BLaER1 (cell line): Measurements from ENCODE around the gene HPS1.
"Not testable (repeated sequence)": the region's sequence is repeated elsewhere in the genome, so short reads cannot be mapped to it uniquely, and the experiment has no call there.

ENCODE experiments used
- H3K27ac ChIP-seq: shearing (Covaris generic); formaldehyde crosslinking; 2 replicates; pipeline ENCODE4 v1.8.1; 2022
- H3K27me3 ChIP-seq: shearing (Covaris generic); formaldehyde crosslinking; 2 replicates; pipeline ENCODE4 v1.8.1; 2022
- H3K36me3 ChIP-seq: shearing (Covaris generic); formaldehyde crosslinking; 2 replicates; pipeline ENCODE4 v1.8.1; 2022
- H3K4me1 ChIP-seq: shearing (Covaris generic); formaldehyde crosslinking; 2 replicates; pipeline ENCODE4 v1.8.1; 2022
- H3K4me2 ChIP-seq: shearing (Covaris generic); formaldehyde crosslinking; 2 replicates; pipeline ENCODE4 v1.8.1; 2022
- H3K4me3 ChIP-seq: shearing (Covaris generic); formaldehyde crosslinking; 2 replicates; pipeline ENCODE4 v1.8.1; 2022
- H3K9ac ChIP-seq: shearing (Covaris generic); formaldehyde crosslinking; 2 replicates; pipeline ENCODE4 v1.8.1; 2022
- H3K9me3 ChIP-seq: shearing (Covaris generic); formaldehyde crosslinking; 2 replicates; pipeline ENCODE4 v1.8.1; 2022
- H4K20me1 ChIP-seq: shearing (Covaris generic); formaldehyde crosslinking; 2 replicates; pipeline ENCODE4 v1.8.1; 2022
- Cebpa-rat ChIP-seq: shearing (Covaris generic); IDR thresholded peaks from 2 replicates; pipeline ENCODE4 v1.8.1; 2022

The HPS1 gene

GRCh38 chr10:98383869-98384268 is 62.9 kb downstream of the HPS1 start:
- Histone ChIP-seq H3K36me3 (0 out of 2 replicates have a peak, but pooled peaks cover 5% of the 10 kb centered on the region), H3K4me3 (no peak overlapping the region), H3K9ac (no peak overlapping the region), H3K4me2 (no peak overlapping the region), H3K27ac (no peak overlapping the region), H4K20me1 (no peaks in the 10 kb centered on the region), H3K4me1 (peaks cover 6% of the 10 kb centered on the region; the same call in 1 of the 2 replicates), H3K27me3 (no peaks in the 10 kb centered on the region), H3K9me3 (no peaks in the 10 kb centered on the region)
- no peak for TF ChIP-seq Cebpa-rat

- not testable (repeated sequence) for H3K36me3 ChIP-seq, H3K4me3 ChIP-seq, H3K4me2 ChIP-seq, H3K9me3 ChIP-seq, H3K4me1 ChIP-seq, H3K27me3 ChIP-seq, H3K27ac ChIP-seq, H3K9ac ChIP-seq, H4K20me1 ChIP-seq
Observed at GRCh38 chr10:98383134-98383667, 63.5 kb downstream of the HPS1 start.

GRCh38 chr10:98382691-98383101 is 64.0 kb downstream of the HPS1 start:
- Histone ChIP-seq H3K36me3 (0 out of 2 replicates have a peak, but pooled peaks cover 5% of the 10 kb centered on the region), H3K4me1 (peaks cover 6% of the 10 kb centered on the region; the same call in 1 of the 2 replicates), H3K27me3 (no peaks in the 10 kb centered on the region), H3K4me3 (no peak overlapping the region), H3K9ac (no peak overlapping the region), H3K27ac (no peak overlapping the region), H3K9me3 (no peaks in the 10 kb centered on the region), H3K4me2 (no peak overlapping the region), H4K20me1 (no peaks in the 10 kb centered on the region)
- no peak for TF ChIP-seq Cebpa-rat

GRCh38 chr10:98380493-98381339 is 66.0 kb downstream of the HPS1 start:
- H3K9me3 ChIP-seq = no peaks in the 10 kb centered on the region
- H3K4me3 ChIP-seq = no peak overlapping the region
- H3K27me3 ChIP-seq = no peaks in the 10 kb centered on the region
- no peaks in the 10 kb centered on the region for H3K4me1 ChIP-seq
- 0 out of 2 replicates have a peak, but pooled peaks cover 5% of the 10 kb centered on the region for H3K36me3 ChIP-seq
- no peak overlapping the region for H3K27ac ChIP-seq
- H3K4me2 ChIP-seq = no peak overlapping the region
- no peaks in the 10 kb centered on the region for H4K20me1 ChIP-seq
- no peak overlapping the region for H3K9ac ChIP-seq
- TF ChIP-seq Cebpa-rat = no peak

GRCh38 chr10:98378722-98379121 is 68.0 kb downstream of the HPS1 start:
- H3K36me3 ChIP-seq = 0 out of 2 replicates have a peak, but pooled peaks cover 5% of the 10 kb centered on the region

GRCh38 chr10:98377536-98377935 is 69.2 kb downstream of the HPS1 start:
- Histone ChIP-seq H4K20me1 (no peaks in the 10 kb centered on the region), H3K9me3 (no peaks in the 10 kb centered on the region), H3K4me1 (no peaks in the 10 kb centered on the region), H3K4me2 (no peak overlapping the region), H3K27me3 (no peaks in the 10 kb centered on the region), H3K36me3 (0 out of 2 replicates have a peak, but pooled peaks cover 2% of the 10 kb centered on the region), H3K9ac (no peak overlapping the region), H3K4me3 (no peak overlapping the region), H3K27ac (no peak overlapping the region)
- no peak for TF ChIP-seq Cebpa-rat

More at GRCh38 chr10:98378722-98379121, 68.0 kb downstream of the HPS1 start:
- H4K20me1 ChIP-seq = no peaks in the 10 kb centered on the region
- TF ChIP-seq Cebpa-rat = no peak
- no peak overlapping the region for H3K4me2 ChIP-seq
- no peak overlapping the region for H3K27ac ChIP-seq
- H3K9me3 ChIP-seq = no peaks in the 10 kb centered on the region
- H3K4me1 ChIP-seq = no peaks in the 10 kb centered on the region
- no peaks in the 10 kb centered on the region for H3K27me3 ChIP-seq
- H3K9ac ChIP-seq = no peak overlapping the region
- no peak overlapping the region for H3K4me3 ChIP-seq

GRCh38 chr10:98377001-98377400 is 69.7 kb downstream of the HPS1 start:
- no peak overlapping the region for H3K4me3 ChIP-seq
- no peak for TF ChIP-seq Cebpa-rat
- no peaks in the 10 kb centered on the region for H3K27me3 ChIP-seq
- no peak overlapping the region for H3K9ac ChIP-seq
- no peak overlapping the region for H3K27ac ChIP-seq
- H4K20me1 ChIP-seq = no peaks in the 10 kb centered on the region
- H3K36me3 ChIP-seq = no peaks in the 10 kb centered on the region
- no peak overlapping the region for H3K4me2 ChIP-seq
- peaks cover under 1% of the 10 kb centered on the region; the same call in 1 of the 2 replicates for H3K4me1 ChIP-seq
- H3K9me3 ChIP-seq = no peaks in the 10 kb centered on the region

GRCh38 chr10:98376485-98376884 is 70.2 kb downstream of the HPS1 start:
- H4K20me1 ChIP-seq = no peaks in the 10 kb centered on the region
- no peak overlapping the region for H3K4me3 ChIP-seq
- no peak overlapping the region for H3K27ac ChIP-seq
- no peak for TF ChIP-seq Cebpa-rat
- H3K9me3 ChIP-seq = no peaks in the 10 kb centered on the region
- no peak overlapping the region for H3K9ac ChIP-seq
- H3K4me2 ChIP-seq = no peak overlapping the region
- no peaks in the 10 kb centered on the region for H3K36me3 ChIP-seq
- H3K4me1 ChIP-seq = peaks cover 6% of the 10 kb centered on the region
- no peaks in the 10 kb centered on the region for H3K27me3 ChIP-seq

- no peak for TF ChIP-seq Cebpa-rat
- Histone ChIP-seq H3K27me3 (no peaks in the 10 kb centered on the region), H3K36me3 (no peaks in the 10 kb centered on the region), H3K4me2 (no peak overlapping the region), H4K20me1 (no peaks in the 10 kb centered on the region), H3K9me3 (no peaks in the 10 kb centered on the region), H3K4me1 (peaks cover 16% of the 10 kb centered on the region), H3K27ac (no peak overlapping the region), H3K9ac (no peak overlapping the region), H3K4me3 (no peak overlapping the region)
Observed at GRCh38 chr10:98374217-98374985, 72.3 kb downstream of the HPS1 start.
